Activated CD8-positive, alpha-beta T cell treated with anti-CD3 and anti-CD28 coated beads for 36 hours (primary cell): ENCODE results near the gene ADD3. TPM values are rescaled to one million over a fixed set of nuclear protein-coding genes. Genes with fewer than 3 reads are reported as not detected.

Experiments
- ATAC-seq: fragments of 200-7000 bp; cut with Tn5 transposase; one replicate; pipeline ENCODE4 v1.10.0; 2021; ENCODE audit warnings: mild to moderate bottlenecking, moderate library complexity
- CTCF ChIA-PET: fragments of 350-600 bp; sonication (Branson Sonifier 250); formaldehyde crosslinking; loops from one replicate; lab custom pipeline; 2021; ENCODE audit warnings: antibody characterized with exemption; lab: Charles Lee
- POLR2A ChIA-PET: fragments of 350-600 bp; sonication (Branson Sonifier 250); formaldehyde crosslinking; loops from one replicate; lab custom pipeline; 2021; ENCODE audit warnings: antibody characterized with exemption; lab: Charles Lee
- DNase-seq: peaks from one replicate; pipeline ENCODE4 v3.0.0-alpha.2; 2020
- H3K27ac Mint-ChIP-seq: one replicate; pipeline ENCODE4 v1.8.0; 2021; ENCODE audit warnings: mild to moderate bottlenecking, mixed read lengths
- H3K27me3 Mint-ChIP-seq: one replicate; pipeline ENCODE4 v1.8.0; 2021; ENCODE audit warnings: mixed read lengths
- H3K36me3 Mint-ChIP-seq: one replicate; pipeline ENCODE4 v1.8.0; 2021; ENCODE audit warnings: low read depth, mixed read lengths
- H3K4me1 Mint-ChIP-seq: one replicate; pipeline ENCODE4 v1.8.0; 2021; ENCODE audit warnings: low read depth, mixed read lengths
- H3K4me3 Mint-ChIP-seq: one replicate; pipeline ENCODE4 v1.8.0; 2021; ENCODE audit warnings: mild to moderate bottlenecking, moderate library complexity, mixed read lengths
- H3K9me3 Mint-ChIP-seq: one replicate; pipeline ENCODE4 v1.8.0; 2021; ENCODE audit warnings: mixed read lengths
- intact Hi-C: fragments of 100-400 bp; cut with micrococcal nuclease; formaldehyde crosslinking; loops from one replicate; pipeline ENCODE4 v1.10.0; 2022
- total RNA-seq, 2 experiments: library from RNA; stranded (reverse); gene quantifications; one replicate each; pipeline ENCODE4 v1.2.3, GENCODE V29; 2021
- TF ChIP-seq, protein P1 (sequence below): fragments of 200-600 bp; IDR thresholded peaks from one replicate; pipeline ENCODE4 v1.8.0; 2022; ENCODE audit warnings: antibody characterized with exemption, mild to moderate bottlenecking

The ADD3 gene
- total RNA-seq, 2 experiments from 2014 or later: 66.8 to 77.0 TPM

DNA sequence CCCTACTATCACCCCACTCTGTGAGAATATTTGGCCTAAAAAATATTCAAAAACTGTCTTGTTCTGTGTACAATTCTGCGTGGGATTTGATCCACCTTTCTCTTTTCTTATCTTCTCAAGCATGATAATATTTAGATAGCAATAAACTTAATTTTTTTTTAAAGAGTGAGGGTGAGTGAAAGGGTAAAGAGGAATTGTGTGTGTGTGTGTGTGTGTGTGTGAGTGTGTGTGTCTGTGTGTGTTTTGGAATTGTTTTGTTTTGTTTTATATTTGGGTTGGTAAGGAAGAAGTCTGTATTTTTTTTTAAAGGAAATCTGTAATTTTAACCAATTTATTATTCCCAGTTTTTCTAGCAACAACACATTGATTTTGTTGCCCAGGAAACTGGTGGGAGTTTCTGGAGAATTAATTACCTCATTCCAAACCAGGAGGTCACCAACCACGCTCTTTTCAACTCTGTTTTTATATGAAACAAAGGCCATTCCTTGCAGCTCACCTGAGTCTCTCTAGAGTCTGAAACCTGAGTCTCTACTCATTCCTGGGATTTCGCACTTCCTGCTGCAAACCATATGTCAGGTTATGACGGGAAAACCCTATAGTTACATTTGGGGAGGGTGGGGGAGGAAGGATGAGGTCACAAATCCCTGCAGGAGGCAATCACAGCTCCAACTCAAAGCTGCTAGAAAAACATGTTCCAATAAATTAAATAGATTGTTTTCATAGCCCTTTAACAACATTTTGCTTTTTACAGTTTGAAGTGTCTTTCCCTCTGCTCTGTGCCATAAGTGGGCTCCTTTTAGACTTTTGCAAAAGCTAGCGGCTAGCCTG lies 46.4 kb upstream of the ADD3 start:
- DNase-seq (no peak), ATAC-seq (no peak)
- no peak overlapping the region for H3K27ac Mint-ChIP-seq
- H3K36me3 Mint-ChIP-seq: no peaks in the 10 kb centered on the region
- no peak overlapping the region for H3K4me3 Mint-ChIP-seq
- ChIA-PET CTCF (no interaction called here), POLR2A (no interaction called here)
- intact Hi-C loops: no loop called here
- no peaks in the 10 kb centered on the region for H3K27me3 Mint-ChIP-seq
- TF ChIP-seq, protein P1, sequence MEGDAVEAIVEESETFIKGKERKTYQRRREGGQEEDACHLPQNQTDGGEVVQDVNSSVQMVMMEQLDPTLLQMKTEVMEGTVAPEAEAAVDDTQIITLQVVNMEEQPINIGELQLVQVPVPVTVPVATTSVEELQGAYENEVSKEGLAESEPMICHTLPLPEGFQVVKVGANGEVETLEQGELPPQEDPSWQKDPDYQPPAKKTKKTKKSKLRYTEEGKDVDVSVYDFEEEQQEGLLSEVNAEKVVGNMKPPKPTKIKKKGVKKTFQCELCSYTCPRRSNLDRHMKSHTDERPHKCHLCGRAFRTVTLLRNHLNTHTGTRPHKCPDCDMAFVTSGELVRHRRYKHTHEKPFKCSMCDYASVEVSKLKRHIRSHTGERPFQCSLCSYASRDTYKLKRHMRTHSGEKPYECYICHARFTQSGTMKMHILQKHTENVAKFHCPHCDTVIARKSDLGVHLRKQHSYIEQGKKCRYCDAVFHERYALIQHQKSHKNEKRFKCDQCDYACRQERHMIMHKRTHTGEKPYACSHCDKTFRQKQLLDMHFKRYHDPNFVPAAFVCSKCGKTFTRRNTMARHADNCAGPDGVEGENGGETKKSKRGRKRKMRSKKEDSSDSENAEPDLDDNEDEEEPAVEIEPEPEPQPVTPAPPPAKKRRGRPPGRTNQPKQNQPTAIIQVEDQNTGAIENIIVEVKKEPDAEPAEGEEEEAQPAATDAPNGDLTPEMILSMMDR: no peak
- peaks cover 6% of the 10 kb centered on the region for H3K4me1 Mint-ChIP-seq
- no peaks in the 10 kb centered on the region for H3K9me3 Mint-ChIP-seq

- POLR2A ChIA-PET: no interaction called here
- Mint-ChIP-seq H3K4me1 (peaks cover 3% of the 10 kb centered on the region), H3K4me3 (no peak overlapping the region), H3K9me3 (no peaks in the 10 kb centered on the region), H3K36me3 (no peaks in the 10 kb centered on the region), H3K27ac (no peak overlapping the region), H3K27me3 (no peaks in the 10 kb centered on the region)
- DNase-seq (no peak), ATAC-seq (no peak)
- intact Hi-C loops: no loop called here
- TF ChIP-seq, protein P1: no peak
- CTCF ChIA-PET: interaction anchor here (1.0 kb wide), 1 partner anchor 78 kb away, joined by 3 read pairs; no protein-coding TSS in a partner anchor
Measured at GRCh38 chr10:109962247-109962646, 45.5 kb upstream of the ADD3 start.

- Mint-ChIP-seq H3K4me1 (peaks cover 3% of the 10 kb centered on the region), H3K27ac (no peak overlapping the region), H3K36me3 (no peaks in the 10 kb centered on the region), H3K4me3 (no peak overlapping the region), H3K9me3 (no peaks in the 10 kb centered on the region), H3K27me3 (no peaks in the 10 kb centered on the region)
- TF ChIP-seq, protein P1: no peak
- POLR2A ChIA-PET: interaction anchor here (0.6 kb wide), 1 partner anchor 25 kb away, joined by 3 read pairs; no protein-coding TSS in a partner anchor
- DNase-seq (no peak), ATAC-seq (no peak)
- CTCF ChIA-PET: no interaction called here
- intact Hi-C loops: no loop called here
Measured at GRCh38 chr10:109963439-109963838, 44.3 kb upstream of the ADD3 start.

GRCh38 chr10:109964318-109964717 lies 43.5 kb upstream of the ADD3 start:
- intact Hi-C loops: no loop called here
- TF ChIP-seq, protein P1: no peak
- ChIA-PET CTCF (interaction anchor here (0.6 to 1.2 kb wide), 4 partner anchors 15 to 97 kb away, joined by 3 read pairs; no protein-coding TSS in a partner anchor), POLR2A (interaction anchor here (1.0 kb wide), 1 partner anchor 11 kb away, joined by 5 read pairs; no protein-coding TSS in a partner anchor)
- no peak for DNase-seq
- no peak overlapping the region for H3K27ac Mint-ChIP-seq
- ATAC-seq: no peak
- H3K4me1 Mint-ChIP-seq: peaks cover 3% of the 10 kb centered on the region
- no peak overlapping the region for H3K4me3 Mint-ChIP-seq
- H3K9me3 Mint-ChIP-seq: no peaks in the 10 kb centered on the region
- no peaks in the 10 kb centered on the region for H3K36me3 Mint-ChIP-seq
- no peaks in the 10 kb centered on the region for H3K27me3 Mint-ChIP-seq
